GM19043 (cell line): Measurements from ENCODE around the gene TMEM117.

Experiments used
- ATAC-seq: cut with Tn5 transposase; IDR thresholded peaks from one replicate; pipeline ENCODE4 v1.9.1; 2021; ENCODE audit warnings: low read depth; ENCODE audit not compliant: unreplicated experiment

Gene TMEM117

GRCh38 chr12:43937947-43938346, 102.1 kb downstream of the TMEM117 start:
- no peak for ATAC-seq

- no peak for ATAC-seq
These were observed 106.5 kb downstream of the TMEM117 start for GRCh38 chr12:43942379-43942778.

- ATAC-seq, result no peak
These were observed 110.1 kb downstream of the TMEM117 start for GRCh38 chr12:43945983-43946382.

DNA sequence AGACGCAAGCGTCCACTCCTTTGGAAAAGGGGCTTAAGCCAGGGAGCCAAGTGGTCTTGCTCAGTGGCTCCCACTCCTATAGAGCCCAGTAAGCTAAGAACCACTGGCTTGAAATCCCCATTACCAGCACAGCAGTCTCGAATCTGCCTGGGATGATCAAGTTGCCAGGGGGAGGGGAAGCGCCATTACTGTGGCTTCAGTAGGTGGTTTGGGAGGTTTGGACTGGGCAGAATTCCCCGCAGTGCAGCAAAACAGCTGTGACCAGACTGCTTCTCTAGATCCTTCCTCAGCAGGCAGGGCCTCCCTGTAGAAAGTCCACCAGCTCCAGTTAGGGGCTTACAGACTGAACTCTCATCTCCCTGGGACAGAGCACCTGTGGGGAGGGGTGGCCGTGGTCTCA, 115.4 kb downstream of the TMEM117 start:
- no peak for ATAC-seq

- peak; percentile 99 for ATAC-seq
These were observed 122.0 kb downstream of the TMEM117 start for GRCh38 chr12:43957732-43958372.

GRCh38 chr12:43964033-43964432, 128.2 kb downstream of the TMEM117 start:
- ATAC-seq, result no peak

- ATAC-seq, result no peak
These were observed 129.1 kb downstream of the TMEM117 start for GRCh38 chr12:43964961-43965360.

DNA sequence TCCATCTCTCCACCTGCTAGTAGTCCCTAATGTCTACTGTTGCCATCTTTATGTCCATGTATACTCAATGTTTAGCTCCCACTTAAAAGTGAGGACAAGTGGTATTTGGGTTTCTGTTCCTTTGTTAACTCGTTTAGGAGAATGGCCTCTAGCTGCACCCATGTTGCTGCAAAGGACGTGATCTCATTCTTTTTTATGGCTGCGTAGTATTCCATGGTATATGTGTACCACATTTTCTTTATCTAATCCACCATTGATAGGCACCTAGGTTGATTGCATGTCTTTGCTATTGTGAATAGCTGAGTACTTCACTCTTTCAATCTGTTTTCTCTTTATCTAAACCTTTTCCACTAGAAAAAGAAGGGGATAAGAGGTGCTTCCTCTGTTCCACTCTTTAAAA, 130.0 kb downstream of the TMEM117 start:
- no peak for ATAC-seq

GRCh38 chr12:43968736-43969135, 132.9 kb downstream of the TMEM117 start:
- no peak for ATAC-seq

- no peak for ATAC-seq
These were observed 134.0 kb downstream of the TMEM117 start for GRCh38 chr12:43969882-43970281.

- ATAC-seq, result no peak
These were observed 137.5 kb downstream of the TMEM117 start for GRCh38 chr12:43973385-43973784.

DNA sequence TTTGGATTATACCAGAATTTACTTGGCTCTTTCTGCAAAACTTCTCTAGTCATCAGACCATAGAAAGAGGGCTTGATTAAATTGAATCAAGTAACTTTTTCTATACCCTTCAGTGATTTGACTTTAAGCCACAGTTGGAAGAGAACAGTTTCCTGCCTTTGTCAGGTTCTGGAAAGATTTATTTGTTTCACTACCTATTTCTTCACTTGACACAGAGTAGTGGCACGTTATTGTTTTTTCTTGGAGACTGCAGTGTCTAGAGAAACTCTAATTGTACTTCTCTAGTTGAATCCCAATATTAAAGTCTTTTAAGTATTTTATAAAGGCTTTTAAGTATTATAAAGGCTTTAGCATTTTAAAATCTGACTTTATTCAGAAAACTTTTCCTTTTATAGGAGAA, 138.1 kb downstream of the TMEM117 start:
- no peak for ATAC-seq

DNA sequence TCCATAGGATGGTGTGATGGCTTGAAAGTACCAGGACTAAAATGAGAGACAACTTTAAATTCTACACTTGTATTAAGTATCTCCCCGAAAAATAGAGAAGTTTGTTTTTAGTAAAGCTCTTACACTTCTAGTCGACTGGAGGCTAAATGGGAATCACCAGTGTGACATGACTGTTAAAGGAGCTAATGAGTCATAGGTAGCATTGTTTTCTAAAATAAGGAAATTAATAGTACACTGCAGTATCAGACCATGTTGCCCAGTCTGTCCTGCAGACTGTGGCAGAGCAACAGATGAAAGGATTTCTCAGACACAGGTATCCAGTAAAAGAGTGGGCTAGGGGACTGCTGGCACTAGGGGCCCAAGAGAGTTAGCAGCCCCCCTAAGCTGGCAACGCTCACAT, 140.1 kb downstream of the TMEM117 start:
- ATAC-seq, result no peak

GRCh38 chr12:43978556-43978955, 142.7 kb downstream of the TMEM117 start:
- no peak for ATAC-seq

GRCh38 chr12:43979450-43979849, 143.6 kb downstream of the TMEM117 start:
- ATAC-seq, result no peak

DNA sequence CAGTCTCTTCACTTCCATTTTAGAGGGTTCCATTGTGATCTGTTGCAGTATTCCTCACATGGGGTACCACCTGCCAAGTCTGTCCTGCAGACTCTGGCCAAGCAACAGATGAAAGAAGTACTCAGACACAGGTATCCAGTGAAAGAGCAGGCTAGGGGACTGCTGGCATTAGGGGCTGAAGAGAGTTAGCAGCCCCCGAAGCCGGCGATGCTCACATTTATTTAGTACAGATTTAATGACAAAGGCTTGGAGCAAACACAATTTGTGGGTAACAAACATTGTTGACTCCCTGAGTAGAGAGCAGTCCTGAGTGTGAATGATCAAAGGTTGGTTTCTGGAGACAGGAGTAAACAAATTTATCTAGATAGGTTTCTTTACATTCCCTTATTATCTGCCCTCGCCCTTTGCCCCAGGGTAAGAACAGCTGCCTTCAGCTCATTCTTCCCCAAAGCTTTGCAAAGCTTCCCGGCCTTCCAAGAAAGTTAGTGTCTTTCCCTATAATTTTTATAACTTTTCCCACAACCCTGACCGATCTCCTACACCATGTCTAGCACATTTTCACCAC, 144.8 kb downstream of the TMEM117 start:
- no peak for ATAC-seq

DNA sequence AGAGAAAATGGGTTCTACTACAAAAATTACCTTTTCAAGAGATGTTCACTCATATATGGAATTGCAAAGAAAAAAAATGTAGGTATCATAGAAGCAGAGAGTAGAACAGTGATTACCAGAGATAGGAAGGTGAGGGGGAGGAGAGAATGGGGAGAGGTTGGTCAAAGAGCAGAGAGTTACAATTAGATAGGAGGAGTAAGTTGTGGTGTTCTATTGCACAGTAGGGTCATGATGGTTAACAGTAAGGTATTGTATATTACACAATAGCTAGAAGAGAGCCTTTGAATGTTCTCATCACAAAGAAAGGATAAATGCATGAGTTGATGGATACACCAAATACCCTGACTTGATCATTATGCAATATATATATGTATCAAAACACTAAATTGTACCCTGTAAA, 145.8 kb downstream of the TMEM117 start:
- no peak for ATAC-seq

- ATAC-seq, result no peak
These were observed 146.7 kb downstream of the TMEM117 start for GRCh38 chr12:43982544-43982943.

- ATAC-seq, result peak; percentile 94
These were observed 153.1 kb downstream of the TMEM117 start for GRCh38 chr12:43988838-43989560.

DNA sequence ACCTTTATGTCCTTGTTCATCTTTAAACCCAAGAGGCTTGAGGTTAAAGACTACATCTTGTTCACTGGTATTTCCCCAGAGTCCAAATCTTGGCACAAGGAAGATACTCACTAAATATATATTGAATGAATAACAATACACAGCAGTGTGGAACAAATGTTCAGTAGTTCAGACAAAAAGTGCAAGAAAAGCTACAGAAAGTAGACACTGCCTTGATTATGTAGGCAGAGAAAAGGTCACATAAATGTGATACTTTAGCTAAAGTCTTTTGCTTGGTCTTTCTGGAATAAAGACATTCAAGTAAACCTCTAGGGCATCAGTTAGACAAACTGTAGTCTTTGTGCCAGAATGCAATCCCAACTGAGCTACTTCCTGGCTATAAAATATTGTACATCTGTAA, 157.0 kb downstream of the TMEM117 start:
- ATAC-seq, result no peak

DNA sequence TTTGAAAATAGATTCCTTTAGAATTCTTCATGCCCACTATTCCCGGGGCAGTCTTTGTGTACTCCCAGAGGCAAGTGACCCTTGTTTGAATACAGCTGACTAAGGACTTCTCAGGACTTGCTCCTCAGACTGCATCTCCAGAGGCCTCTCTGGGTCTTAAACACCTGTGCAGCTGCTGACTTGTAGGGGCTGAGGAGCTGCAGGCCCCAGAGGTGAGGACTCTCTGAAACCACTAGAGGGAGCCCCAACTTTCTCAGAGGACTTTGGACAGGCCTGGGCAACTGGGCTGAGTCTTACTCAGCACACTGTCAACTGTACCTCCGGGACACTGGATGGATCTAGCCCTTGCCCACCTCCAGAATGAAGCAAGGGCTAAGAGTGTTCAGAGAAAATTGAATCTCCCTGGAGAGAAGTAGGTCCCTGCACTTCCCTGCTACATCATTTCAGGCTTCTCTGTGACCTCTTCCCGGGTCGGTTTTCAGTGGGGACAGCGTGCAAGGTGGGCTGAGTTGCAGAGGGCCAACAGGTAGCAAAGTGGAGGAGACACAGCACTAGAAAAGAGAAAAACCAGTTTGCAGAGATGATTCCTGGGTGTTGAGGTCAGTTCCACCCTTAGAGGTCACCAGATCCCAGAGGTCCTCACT, 164.6 kb downstream of the TMEM117 start:
- peak; percentile 93 for ATAC-seq

DNA sequence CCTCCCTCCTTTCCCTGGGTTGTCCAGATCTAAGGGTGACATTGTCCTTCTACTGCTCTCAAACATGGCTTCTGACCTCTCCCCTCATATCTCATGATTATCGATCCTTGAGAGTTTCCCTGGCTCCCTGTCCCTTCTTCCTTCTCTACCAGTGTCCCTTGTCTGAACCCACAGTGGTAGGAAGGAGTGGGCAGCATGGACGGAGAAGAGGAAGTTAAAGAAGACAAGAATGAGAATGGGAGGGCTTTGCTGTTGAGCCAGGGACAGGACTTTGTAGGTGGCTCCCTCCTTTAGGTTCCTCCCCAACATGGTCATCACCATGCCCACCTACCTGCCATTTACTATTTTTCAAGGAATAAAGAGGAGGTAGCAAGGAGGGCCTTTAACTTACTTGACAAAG, 166.7 kb downstream of the TMEM117 start:
- no peak for ATAC-seq
